ENCODE data around the gene CHTF8. TPM values are rescaled to one million over a fixed set of nuclear protein-coding genes. Genes with fewer than 3 reads are reported as not detected.
"Not testable (repeated sequence)": the region's sequence is repeated elsewhere in the genome, so short reads cannot be mapped to it uniquely, and the experiment has no call there.

Gene CHTF8, protein sequence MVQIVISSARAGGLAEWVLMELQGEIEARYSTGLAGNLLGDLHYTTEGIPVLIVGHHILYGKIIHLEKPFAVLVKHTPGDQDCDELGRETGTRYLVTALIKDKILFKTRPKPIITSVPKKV
- 51.7 TPM for total RNA-seq
- long read RNA-seq, transcript CHTF8-205 (3 exons, 856 nt): minor isoform, 6 of 26 reads
- long read RNA-seq, transcript CHTF8-203 (4 exons, 2,903 nt): major isoform, 11 of 26 reads
- long read RNA-seq, partial matches to known transcripts: 0 of 26 reads
- long read RNA-seq, other reads (novel, unspliced or antisense): 1 of 26 reads

DNA sequence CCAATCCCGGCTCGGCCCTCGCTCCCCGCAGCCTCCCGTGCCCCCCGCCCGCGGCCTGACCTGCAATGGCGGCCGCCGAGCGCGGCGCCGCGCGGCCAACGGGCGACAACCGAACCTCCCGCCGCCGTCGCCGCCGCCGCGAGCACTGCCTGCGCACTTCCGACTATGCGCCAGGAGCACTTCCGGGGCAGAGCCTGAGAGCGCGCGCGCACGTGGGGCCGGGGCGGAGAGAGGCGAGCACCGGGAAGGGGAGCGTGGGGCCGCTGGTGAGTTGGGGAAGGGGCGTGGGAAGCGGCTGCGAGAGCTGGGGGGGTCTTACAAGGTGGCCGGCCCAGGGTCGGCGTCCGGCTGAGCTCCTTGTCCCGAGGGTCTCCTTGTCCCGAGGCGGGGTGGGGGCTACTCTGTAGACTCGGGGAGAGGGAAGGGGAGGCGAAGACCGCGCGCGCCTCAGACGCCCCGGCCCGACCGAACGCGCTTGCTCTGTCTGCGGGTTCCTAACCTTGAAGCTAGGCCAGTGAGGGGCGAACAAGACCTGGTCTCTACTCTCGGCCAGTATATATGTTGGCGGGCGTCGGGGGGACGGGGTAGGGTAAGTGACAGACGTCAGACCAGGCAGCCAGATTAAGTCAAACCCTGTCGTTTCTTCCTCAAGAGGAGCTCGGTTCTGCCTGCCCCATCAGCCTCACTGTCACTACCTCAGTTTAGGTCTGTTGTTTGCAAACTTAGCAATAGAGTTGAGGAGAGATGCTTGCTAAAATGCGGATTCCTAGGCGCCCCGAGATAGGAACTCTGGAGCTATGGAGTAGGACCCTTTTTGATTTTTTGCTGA is at the start of gene CHTF8, which contains the start of gene UTP4:
Gene CHTF8 (minus strand): TSS at position 165 of the 829 bp plus-strand sequence. CDS start 11,130 bp downstream, outside the sequence.
Gene UTP4 (plus strand): TSS at position 226 of the 829 bp plus-strand sequence. CDS start 811 bp downstream, outside the sequence.
- peak; percentile 96 for ATAC-seq
- DNase-seq: peak; percentile 92
- intact Hi-C loops (cut with micrococcal nuclease): no loop called here

DNA sequence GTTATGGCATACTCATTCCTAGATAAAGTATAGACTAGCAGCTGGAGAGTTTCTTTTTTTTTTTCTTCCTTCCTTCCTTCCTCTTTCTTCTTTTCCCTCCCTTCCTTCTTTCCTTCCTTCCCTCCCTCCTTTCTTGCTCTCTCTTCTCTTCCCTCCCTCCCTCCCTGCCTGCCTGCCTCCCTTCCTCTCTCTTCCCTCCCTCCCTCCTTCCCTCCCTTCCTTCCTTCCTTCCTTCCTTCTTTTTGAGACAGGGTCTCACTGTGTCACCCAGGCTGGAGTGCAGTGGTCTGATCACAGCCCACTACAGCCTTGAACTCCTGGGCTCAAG is 47.6 kb upstream of the CHTF8 start:
- intact Hi-C loops (cut with micrococcal nuclease): no loop called here
- peak; percentile 56 for ATAC-seq
- DNase-seq: no peak

DNA sequence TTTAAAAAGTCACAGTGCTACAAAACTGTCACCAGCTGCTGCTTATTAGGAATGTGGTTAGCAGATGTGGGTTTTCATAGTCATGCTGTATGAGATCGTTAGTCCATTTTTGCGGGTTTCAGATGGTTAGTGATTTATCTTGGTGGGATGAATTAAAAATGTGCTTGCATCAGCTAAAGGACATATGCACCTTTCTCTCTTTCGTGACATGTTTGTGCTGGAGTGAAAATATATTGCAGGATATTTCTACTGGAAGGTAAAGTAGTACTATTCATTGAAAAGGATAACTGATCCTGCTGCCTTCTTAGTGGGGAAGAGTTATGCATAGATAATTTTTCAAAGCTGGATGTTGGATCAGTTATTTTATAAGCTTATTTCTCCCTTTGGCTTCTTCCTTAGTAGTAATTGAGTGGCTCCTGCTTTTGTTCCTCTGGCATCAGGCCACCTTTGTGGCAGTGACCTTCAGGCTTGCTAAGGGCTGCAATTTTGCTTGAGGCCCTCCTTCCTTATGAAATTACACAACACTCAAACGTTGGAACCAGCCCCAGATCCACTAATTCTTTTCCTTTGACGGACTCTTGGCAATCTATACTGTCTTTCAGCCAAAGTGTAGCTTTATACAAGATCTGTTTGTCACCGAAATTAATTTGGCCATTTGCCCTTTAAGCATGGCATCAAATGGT is 47.1 kb upstream of the CHTF8 start:
- peak; percentile 69 for DNase-seq
- ATAC-seq: peak; percentile 88
- intact Hi-C loops (cut with micrococcal nuclease): no loop called here

DNA sequence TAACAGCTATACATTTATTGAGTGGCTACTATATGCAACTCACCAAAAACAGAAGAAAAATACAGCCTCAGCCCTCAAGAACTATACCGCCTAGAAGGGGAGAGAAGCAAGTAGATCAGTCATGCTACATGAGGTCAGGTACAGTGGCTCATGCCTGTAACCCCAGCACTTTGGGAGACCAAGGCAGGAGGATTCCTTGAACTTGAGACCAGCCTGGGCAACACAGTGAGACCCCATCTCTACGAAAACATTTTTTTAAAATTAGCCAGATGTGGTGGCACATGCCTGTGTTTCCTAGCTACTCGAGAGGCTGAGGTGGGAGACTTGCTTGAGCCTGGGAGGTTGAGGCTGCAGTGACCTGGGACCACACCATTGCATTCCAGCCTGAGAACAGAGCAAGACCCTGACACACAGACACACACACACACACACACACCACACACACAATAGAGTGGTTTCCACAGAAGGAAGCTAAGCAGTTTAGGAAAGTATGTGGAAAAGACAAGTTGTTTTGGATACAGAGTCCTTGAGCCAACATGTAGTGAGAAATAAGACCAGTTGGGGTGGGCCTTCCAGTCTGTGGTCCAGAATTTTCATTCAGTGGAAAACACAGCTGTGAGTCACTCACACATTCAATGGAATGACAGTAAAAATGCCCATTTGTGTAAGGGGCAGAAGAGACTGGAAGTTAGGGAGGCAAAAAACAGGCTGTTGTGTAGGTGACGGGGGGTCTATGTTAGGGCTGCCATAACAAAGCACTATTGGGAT is 43.8 kb upstream of the CHTF8 start:
- intact Hi-C loops (cut with micrococcal nuclease): no loop called here
- ATAC-seq (no peak), DNase-seq (no peak)

DNA sequence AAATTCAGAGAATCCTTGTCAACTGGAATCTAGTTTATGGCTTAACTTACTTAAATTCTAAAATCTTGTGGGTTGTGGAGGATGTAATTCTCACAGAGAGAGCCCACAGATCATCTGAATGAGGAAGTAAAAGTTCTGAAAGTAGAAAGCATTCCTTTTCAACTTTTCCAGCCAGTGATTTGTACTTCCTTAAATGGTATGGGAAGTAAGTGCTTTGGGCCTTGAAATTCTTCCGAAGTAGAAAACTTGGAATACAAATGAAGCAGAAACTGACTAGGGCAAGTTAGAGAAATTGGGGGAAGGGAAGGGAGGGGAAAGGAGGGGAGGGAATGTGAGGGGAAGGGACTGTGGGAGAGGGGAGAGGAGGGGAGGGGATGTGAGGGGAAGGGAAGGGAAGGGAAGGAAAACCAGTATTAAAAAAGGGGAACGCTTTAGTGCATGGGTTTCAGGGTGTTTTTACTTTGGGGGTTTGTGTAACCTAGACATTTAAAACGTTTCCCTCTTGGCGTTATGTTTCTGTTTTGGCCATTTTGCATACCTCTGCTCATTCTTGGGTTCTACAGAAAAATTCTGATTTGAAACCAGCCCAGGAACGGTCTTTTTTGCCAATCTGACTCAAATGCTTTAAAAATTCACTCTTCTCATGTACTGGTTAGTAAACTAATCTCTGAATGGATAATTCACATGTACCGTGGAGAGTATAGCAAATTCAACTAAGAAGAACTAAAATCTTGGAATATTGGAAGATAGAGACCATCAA is 39.1 kb upstream of the CHTF8 start:
- intact Hi-C loops (cut with micrococcal nuclease): no loop called here
- no peak for ATAC-seq
- no peak for DNase-seq

DNA sequence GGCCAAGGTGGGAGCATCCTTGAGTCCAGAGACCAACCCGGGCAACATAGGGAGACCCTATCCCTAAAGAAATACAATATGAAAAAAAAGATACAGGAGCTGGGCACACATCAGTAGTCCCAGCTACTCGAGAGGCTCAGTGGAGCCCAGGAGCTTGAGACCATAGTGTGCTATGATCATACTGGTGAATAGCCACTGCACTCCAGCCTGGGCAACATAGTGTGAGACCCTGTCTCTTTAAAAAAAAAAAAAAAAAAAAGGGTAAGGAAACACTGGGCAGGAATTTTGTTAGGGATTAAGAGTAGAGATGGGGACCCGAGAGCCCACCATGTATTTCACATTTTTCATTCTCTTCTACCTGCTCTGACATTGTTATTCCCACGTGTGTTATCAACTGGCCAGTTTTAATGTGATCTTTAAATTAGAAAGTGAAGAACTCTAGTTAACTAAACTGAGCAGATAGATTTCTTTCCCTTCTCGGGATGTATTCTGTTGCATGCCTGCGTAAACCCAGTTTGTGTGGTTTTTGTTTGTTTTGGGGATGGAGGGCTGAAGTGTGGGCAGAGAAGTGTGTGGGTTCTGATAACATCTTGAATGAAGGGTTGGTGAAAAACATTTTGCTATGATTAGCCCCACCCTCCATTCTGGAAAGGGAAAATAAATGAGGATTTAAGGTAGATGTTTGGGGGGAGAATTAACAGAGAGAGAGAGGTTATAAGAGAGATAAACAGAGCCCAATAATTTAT is 37.4 kb upstream of the CHTF8 start:
- ATAC-seq (no peak), DNase-seq (no peak)
- intact Hi-C loops (cut with micrococcal nuclease): loop anchor here (10.0 kb wide), 1 partner anchor 65 kb away; no protein-coding TSS in a partner anchor

DNA sequence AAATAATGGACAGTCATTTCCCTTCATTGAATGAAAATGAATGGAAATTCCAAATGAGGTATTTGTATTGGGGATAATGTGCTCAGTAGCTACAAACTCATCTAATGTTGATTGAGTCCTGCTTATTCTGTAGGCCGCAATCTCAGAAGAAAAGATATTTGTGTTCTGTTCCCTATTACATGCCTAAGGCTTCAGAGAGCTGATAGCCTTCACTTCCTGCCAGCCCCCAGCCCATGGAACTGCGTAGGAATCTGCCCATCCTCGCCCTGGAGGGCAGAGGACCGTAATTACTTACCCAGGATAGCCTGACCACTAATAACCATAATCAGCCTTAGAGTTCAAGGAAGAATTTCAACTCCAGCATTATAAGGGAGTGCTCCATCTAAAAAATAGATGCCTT is 36.7 kb upstream of the CHTF8 start:
- DNase-seq: no peak
- intact Hi-C loops (cut with micrococcal nuclease): loop anchor here (10.0 kb wide), 1 partner anchor 66 kb away; no protein-coding TSS in a partner anchor
- ATAC-seq: no peak

DNA sequence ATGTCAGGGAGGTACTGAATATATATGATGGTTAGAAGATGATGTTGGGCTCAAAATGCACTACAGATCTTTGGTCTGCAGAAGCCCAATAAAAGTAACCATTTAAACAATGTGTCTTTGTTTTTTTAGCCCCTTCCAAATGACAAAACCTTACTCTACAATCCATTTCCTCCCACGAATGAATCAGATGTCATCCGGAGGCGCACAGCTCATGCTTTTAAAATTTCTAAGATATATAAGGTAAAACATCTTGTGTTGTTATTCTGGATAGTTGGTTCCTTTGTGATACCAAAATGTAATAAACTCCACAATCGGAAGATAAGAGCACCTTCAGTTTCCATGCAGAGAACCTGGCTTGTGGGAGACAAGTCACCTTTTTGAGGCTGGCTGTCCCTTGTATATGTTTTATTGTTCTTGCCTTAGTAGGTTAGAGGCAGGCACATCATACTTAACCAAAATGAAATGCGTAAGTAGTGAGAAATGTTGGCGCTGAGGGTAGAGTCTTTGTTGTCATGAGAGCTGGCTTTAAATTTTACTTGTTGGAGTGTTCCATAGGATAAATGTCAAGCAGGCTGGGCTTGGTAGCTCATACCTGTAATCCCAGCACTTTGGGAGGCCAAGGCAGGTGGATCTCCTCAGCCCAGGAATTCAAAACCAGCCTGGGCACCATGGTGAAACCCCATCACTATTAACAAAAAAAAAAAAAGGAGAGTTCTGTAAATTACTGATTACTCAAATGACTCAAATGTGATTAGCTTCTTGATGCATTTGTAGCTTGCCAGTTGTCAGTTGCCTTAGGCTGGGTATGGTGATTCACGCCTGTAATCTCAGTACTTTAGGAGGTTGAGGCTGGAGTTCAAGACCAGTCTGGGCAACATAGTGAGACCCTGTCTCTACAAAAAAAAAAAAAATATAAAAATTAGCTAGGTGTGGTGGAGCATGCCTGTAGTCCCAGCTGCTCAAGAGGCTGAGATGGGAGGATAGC is 34.9 kb upstream of the CHTF8 start:
- ATAC-seq (no peak), DNase-seq (no peak)
- intact Hi-C loops (cut with micrococcal nuclease): loop anchor here (10.0 kb wide), 1 partner anchor 68 kb away; no protein-coding TSS in a partner anchor

DNA sequence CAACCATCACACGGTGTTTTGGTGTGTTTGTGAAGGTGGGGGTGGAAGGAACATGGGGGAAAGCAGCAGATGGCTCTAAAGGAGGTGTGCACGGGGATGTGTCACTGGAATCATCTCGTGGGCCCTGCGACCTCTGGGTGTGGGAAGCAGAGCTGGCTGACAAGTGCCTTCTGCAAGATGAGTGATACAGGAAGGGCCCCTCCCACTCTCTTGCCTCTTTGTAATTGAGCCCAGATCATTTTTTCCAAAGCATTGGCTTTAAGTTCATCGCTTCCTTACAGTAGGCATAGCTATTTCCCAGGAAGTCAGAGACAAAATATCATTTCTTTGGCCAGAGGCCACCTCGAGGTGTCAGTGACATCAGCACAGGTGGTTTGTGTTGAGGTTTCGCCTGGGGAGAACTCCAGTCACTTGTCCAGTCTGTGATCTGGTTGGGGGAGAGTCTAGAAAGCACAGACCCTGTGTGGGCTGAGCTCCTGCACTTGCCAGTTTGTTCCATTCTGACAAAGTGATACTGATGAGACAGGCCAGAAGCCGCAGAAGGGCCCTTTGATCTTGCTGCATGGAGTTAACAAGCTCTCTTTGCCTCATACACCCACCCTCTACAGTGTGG is 33.9 kb upstream of the CHTF8 start:
- ATAC-seq (no peak), DNase-seq (no peak)
- intact Hi-C loops (cut with micrococcal nuclease): loop anchor here (10.0 kb wide), 1 partner anchor 68 kb away; no protein-coding TSS in a partner anchor

DNA sequence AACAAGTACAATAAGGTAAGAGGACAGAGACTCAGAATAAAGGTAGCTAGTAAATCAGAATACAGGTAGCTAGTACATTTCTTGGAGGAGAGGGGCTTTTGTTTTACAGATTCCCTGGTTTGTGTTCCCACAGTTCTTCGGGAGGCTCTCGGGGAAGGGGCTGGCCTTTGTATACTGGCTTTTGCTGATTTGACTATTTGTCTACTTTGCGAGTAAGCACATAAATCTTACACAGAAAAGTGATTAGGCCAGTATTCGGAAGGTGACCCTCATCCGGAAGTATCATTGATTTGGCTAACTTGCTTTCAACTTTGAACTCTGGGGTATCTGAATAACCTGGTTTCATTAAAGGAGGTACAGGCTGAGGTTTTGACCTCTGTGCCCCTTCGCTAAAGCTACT is 33.2 kb upstream of the CHTF8 start:
- intact Hi-C loops (cut with micrococcal nuclease): loop anchor here (10.0 kb wide), 1 partner anchor 69 kb away; no protein-coding TSS in a partner anchor
- ATAC-seq: no peak
- no peak for DNase-seq

DNA sequence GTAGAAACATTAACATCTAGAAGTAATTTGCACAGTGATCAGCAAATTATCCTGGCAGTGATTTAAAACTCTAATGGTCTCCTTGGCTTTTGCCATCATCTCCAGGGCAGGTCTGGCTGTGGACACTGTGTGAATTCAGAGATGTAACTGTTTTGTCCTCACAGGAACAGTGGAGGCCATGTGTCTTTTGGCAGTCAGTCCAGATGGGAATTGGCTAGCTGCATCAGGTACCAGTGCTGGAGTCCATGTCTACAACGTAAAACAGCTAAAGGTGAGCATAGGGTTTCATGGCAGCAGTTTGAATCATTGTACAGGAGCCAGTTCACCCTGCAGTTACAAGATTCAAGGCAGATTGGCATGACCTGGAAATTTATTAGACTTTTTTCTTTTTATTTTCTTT is 27.8 kb upstream of the CHTF8 start:
- ATAC-seq: no peak
- DNase-seq: no peak
- intact Hi-C loops (cut with micrococcal nuclease): loop anchor here (10.0 kb wide), 1 partner anchor 75 kb away; no protein-coding TSS in a partner anchor

DNA sequence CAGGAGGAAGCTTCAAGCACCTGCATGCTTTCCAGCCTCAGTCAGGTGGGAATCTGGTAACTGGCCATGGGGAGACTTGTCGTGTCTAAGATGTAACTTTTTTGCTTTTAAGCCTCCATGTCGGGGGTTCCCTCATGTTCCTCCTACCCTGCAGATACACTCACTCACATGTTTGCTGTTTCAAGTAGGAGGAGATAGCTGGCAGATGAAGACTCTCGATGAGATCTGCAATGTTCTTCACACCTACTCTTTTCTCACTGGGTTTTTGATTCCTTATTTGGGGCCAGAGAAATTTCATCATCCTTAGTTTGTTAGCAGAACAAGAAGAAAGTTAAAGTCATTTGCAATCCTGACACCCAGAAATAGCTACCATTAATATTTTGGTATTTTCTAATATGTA is 24.8 kb upstream of the CHTF8 start:
- no peak for DNase-seq
- intact Hi-C loops (cut with micrococcal nuclease): no loop called here
- no peak for ATAC-seq

DNA sequence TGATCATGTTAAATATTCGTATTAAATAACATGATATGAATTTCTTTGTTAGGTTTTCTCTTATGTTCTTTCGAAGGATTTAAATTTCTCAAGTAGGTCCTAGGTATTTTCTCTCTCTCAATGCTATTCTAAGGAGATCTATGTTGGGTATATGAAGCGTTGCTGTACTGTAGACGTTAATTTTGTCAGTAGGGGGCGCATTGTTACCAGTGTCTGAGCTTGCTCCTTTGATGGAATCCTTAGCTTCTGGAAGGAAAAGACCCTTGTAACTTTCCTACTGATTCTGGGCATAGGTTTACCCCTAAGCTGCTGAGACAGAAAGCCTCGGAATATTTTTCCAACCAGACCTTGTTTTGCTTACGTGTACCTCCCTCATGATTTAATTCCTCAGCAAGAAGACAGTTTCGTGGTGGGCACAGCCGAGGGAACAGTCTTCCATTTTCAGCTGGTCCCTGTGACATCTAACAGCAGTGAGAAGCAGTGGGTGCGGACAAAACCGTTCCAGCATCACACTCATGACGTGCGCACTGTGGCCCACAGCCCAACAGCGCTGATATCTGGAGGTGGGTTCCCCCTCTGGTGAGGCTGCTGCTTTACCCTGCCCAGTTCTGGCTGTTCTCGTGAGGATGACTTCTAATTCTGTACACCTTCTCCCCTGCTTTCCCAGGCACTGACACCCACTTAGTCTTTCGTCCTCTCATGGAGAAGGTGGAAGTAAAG is 17.9 kb upstream of the CHTF8 start:
- ATAC-seq (peak; percentile 85), DNase-seq (no peak)
- intact Hi-C loops (cut with micrococcal nuclease): loop anchor here (2.0 kb wide), 1 partner anchor 134 kb away; no protein-coding TSS in a partner anchor

DNA sequence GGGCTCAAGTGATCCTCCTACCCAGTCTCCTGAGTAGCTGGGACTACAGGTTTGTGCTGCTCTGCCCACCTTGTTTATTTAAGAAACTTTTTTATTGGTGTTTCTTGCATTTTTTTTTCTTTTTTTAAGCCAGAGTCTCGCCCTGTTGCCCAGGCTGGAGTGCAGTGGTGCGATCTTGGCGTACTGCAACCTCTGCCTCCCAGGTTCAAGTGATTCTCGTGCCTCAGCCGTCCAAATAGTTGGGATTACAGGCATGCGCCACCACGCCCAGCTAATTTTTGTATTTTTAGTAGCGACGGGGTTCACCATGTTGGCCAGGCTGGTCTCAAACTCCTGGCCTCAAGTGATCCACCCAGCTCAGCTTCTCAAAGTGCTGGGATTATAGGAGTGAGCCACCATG is 17.2 kb upstream of the CHTF8 start:
- DNase-seq, ATAC-seq: not testable (repeated sequence)
- intact Hi-C loops (cut with micrococcal nuclease): loop anchor here (2.0 kb wide), 1 partner anchor 135 kb away; no protein-coding TSS in a partner anchor

DNA sequence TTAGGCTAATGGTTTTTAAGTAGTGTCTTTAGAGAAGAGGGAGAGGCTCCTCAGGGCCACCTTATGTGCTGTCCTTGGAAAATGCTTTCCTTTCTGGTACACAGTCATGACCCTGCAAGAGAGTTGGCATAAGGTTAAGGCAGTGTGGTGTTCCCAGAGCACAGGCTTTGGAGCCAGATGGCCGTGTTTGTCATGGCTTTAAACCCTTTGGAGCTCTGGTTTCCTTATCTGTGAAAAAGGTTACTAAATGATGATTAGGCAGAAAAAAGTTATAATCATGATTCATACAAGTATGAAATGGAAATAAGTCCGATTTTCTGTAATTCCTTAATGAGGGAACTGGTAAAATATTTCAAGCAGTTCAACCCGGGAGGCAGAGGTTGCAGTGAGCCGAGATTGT is 13.3 kb upstream of the CHTF8 start:
- DNase-seq: no peak
- intact Hi-C loops (cut with micrococcal nuclease): no loop called here
- no peak for ATAC-seq

Data from left ventricle myocardium superior (tissue), 1 donor.